PFSK-1 (cell line): ENCODE data around the gene SRGAP3.

Experiments used
- FOXP2 ChIP-seq: optimal IDR thresholded peaks from 2 replicates; pipeline ENCODE3; 2011; ENCODE audit warnings: borderline replicate concordance, control low read depth, inconsistent platforms; ENCODE audit not compliant: insufficient read depth; ENCODE audit errors: extremely low read length, extremely low read depth
- POLR2AphosphoS5 ChIP-seq: IDR thresholded peaks from 2 replicates; pipeline ENCODE4 v1.6.1; 2012; ENCODE audit warnings: low read depth, mild to moderate bottlenecking, control low read depth, low read length, moderate library complexity
- REST ChIP-seq, 2 experiments: IDR thresholded peaks; 2 replicates each; pipeline versions ENCODE4 v1.6.1 to v1.8.0; 2011 to 2012; ENCODE audit warnings: low read depth in 2 of 2, low read length in 2 of 2, control low read depth in 1 of 2, inconsistent platforms in 1 of 2, mild to moderate bottlenecking in 1 of 2, moderate library complexity in 1 of 2; ENCODE audit not compliant: insufficient read depth in 1 of 2
- SIN3A ChIP-seq: IDR thresholded peaks from 2 replicates; pipeline ENCODE4 v1.6.1; 2012; ENCODE audit warnings: mild to moderate bottlenecking, low read length, moderate library complexity, borderline replicate concordance; ENCODE audit not compliant: insufficient read depth
- TAF1 ChIP-seq: IDR thresholded peaks from 2 replicates; pipeline ENCODE4 v1.6.1; 2012; ENCODE audit warnings: low read length, control low read depth, borderline replicate concordance; ENCODE audit not compliant: insufficient read depth

GRCh38 chr3:8981700-8982099, 267.7 kb downstream of the SRGAP3 start:
- TF ChIP-seq TAF1 (no peak), POLR2AphosphoS5 (no peak), REST (IDR thresholded peaks at IDR 0.05; ENCODE audit: insufficient read depth in 1 of 2, low read depth in 2 of 2, low read length in 2 of 2) (no peak), SIN3A (no peak), FOXP2 (no peak)
